NB4 (cell line): ENCODE results near the gene CYB5RL.

ENCODE experiments used
- MYC ChIP-seq: IDR thresholded peaks from 2 replicates; pipeline ENCODE4 v1.6.1; 2011; ENCODE audit warnings: low read depth, low read length
- POLR2A ChIP-seq: IDR thresholded peaks from 2 replicates; pipeline ENCODE4 v1.6.1; 2011; ENCODE audit warnings: mild to moderate bottlenecking; ENCODE audit not compliant: insufficient read length; ENCODE audit errors: extremely low read depth
- TF ChIP-seq, protein P1 (sequence below): IDR thresholded peaks from one replicate; pipeline ENCODE4 v1.5.1; 2012; ENCODE audit warnings: low read depth, low read length
- TF ChIP-seq, protein P2 (sequence below): IDR thresholded peaks from 2 replicates; pipeline ENCODE4 v1.6.1; 2011; ENCODE audit warnings: low read depth, low read length

DNA sequence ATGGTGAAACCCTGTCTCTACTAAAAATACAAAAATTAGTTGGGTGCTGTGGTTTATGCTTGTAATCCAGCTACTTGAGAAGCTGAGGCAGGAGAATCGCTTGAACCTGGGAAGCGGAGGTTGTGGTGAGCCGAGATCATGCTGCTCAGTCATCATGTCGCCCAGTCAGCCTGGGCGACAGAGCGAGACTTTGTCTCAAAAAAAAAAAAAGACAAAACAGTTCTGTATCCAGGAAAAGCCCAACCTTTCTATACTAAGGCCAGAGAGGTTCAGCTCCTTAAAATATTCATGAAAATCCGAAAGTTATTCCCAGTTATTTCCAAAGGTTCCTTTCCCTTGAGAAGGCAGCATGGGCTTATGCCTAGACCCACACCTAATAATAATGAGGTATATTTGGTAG, 4.4 kb upstream of the CYB5RL start:
- TF ChIP-seq, protein P1, sequence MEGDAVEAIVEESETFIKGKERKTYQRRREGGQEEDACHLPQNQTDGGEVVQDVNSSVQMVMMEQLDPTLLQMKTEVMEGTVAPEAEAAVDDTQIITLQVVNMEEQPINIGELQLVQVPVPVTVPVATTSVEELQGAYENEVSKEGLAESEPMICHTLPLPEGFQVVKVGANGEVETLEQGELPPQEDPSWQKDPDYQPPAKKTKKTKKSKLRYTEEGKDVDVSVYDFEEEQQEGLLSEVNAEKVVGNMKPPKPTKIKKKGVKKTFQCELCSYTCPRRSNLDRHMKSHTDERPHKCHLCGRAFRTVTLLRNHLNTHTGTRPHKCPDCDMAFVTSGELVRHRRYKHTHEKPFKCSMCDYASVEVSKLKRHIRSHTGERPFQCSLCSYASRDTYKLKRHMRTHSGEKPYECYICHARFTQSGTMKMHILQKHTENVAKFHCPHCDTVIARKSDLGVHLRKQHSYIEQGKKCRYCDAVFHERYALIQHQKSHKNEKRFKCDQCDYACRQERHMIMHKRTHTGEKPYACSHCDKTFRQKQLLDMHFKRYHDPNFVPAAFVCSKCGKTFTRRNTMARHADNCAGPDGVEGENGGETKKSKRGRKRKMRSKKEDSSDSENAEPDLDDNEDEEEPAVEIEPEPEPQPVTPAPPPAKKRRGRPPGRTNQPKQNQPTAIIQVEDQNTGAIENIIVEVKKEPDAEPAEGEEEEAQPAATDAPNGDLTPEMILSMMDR, result no peak
- TF ChIP-seq POLR2A (no peak), MYC (no peak)
- TF ChIP-seq, protein P2, sequence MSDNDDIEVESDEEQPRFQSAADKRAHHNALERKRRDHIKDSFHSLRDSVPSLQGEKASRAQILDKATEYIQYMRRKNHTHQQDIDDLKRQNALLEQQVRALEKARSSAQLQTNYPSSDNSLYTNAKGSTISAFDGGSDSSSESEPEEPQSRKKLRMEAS, result no peak
